Pancreas (tissue), 10 donors: ENCODE data around the gene SERINC5. TPM values are rescaled to one million over a fixed set of nuclear protein-coding genes. Genes with fewer than 3 reads are reported as not detected.
A peak's percentile ranks its signal among the peaks of the same experiment; 100 is the strongest.

Source experiments
- ATAC-seq, 4 donors: fragments of 200-7000 bp; cut with Tn5 transposase; one replicate each; pipeline versions ENCODE4 v1.8.0 to v1.9.1; 2020; ENCODE audit warnings: mild to moderate bottlenecking in 4 of 4, moderate library complexity in 4 of 4
- DNase-seq, 6 donors: peaks; one replicate each; pipeline ENCODE4 v3.0.0-alpha.2; 2020
- FAIRE-seq: peaks from 2 replicates; lab custom pipeline; 2012; peaks lifted over from hg19 to GRCh38; lab: Jason Lieb, UNC
- H3K27ac ChIP-seq, 4 donors: fragments of 200-600 bp; sonication (generic); 1 replicate in 3 of 4; 2 replicates in 1 of 4; pipeline versions ENCODE4 v1.5.0 to v1.8.0; 2020
- H3K27me3 ChIP-seq, 4 donors: fragments of 200-600 bp; one replicate each; pipeline ENCODE4 v1.8.0; 2021
- H3K36me3 ChIP-seq, 3 donors: fragments of 200-600 bp; sonication (generic) in 1 of 3; one replicate each; pipeline versions ENCODE4 v1.5.0 to v1.8.0; 2020 to 2021
- H3K4me1 ChIP-seq, 3 donors: fragments of 200-600 bp; one replicate each; pipeline ENCODE4 v1.8.0; 2021
- H3K4me3 ChIP-seq, 4 donors: fragments of 200-600 bp; sonication (generic) in 2 of 4; one replicate each; pipeline versions ENCODE4 v1.5.0 to v1.8.0; 2020 to 2021
- H3K9me3 ChIP-seq, 4 donors: fragments of 200-600 bp; one replicate each; pipeline ENCODE4 v1.8.0; 2021
- WGBS, 2 donors: extraction: QIAGEN DNeasy Blood & Tissue Kit; methylation state at CpG; one replicate each; pipeline ENCODE4 v1.1.7; 2013; 5-methylcytosine and 5-hydroxymethylcytosine counted together
- intact Hi-C, 3 donors: fragments of 100-400 bp; cut with DNase I; formaldehyde crosslinking; loops; one replicate each; pipeline versions ENCODE4 v1.11.1 to v1.14.2; 2022
- polyA plus RNA-seq, 2 donors: library from polyadenylated mRNA; stranded (reverse); fragments of 200-250 nt; gene quantifications; one replicate each; pipeline ENCODE4 v1.2.3, GENCODE V29; 2013
- total RNA-seq, 6 donors: library from RNA; stranded (reverse); fragmentation: NEBNext Ultra II Directional in 4 of 6; extraction: Animal tissue kit (Norgen Biotek cat#: 25700) in 4 of 6; gene quantifications; one replicate each; pipeline versions ENCODE4 v1.2.1 to v1.2.4, GENCODE V29; 2021 to 2023
- TF ChIP-seq, protein P1 (sequence below), 4 donors: fragments of 200-600 bp; sonication (generic) in 3 of 4; IDR thresholded peaks; one replicate each; pipeline versions ENCODE4 v1.5.0 to v1.8.0; 2021; ENCODE audit warnings: antibody characterized with exemption in 4 of 4
- donor health status: healthy with polysubstance abuse.
- donor health status: DM: no; HTN: no; CAD: no; lungs with moderate emphysema.
- donor health status: DM: no; HTN: no; CAD: no.
- donor health status: control.
- donor health status: control.
- donor health status: Bipolar disorder and iron deficiency.
- donor health status: DM: yes; HTN: yes; CAD: no.
- donor health status: DM: no; HTN: no; CAD: no.
- donor health status: DM: no; HTN: no; CAD: no.
- donor health status: DM: yes; HTN: yes; CAD: no.

The SERINC5 gene
- total and polyA plus RNA-seq, 8 donors: 3.7 to 43.2 (median 14.8) TPM

DNA sequence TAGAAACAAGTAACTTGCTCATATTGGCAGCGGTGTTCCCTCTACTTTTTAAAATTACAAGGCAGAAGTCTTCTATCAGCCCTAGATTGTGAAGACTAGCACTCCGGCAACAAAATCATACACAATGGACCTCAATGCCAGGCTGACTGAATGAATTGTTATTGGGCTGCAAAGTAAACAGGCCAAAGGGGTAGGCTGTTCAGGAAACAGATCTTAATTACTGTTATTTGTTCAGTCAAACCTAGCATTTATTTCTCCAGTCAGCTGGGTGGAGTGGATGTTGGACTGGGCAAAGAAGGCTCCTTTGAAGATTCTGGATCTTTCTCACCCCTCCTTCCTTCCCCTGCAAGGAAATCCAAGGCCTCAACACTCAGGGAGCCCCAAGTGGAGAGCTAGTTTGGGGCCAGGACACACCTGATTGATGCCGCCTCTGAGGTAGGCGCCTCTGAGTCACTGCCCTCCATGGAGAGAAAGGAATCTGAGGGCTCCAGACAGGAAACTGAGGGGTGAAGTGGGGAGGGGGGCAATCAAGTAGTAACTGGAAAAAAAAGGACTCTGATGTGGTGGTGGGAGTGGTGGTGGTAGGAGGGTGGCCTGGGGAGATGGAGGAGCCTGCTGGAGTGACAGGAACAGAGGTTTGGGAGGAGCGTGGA is 35.5 kb downstream of the SERINC5 start:
- TF ChIP-seq, protein P1, sequence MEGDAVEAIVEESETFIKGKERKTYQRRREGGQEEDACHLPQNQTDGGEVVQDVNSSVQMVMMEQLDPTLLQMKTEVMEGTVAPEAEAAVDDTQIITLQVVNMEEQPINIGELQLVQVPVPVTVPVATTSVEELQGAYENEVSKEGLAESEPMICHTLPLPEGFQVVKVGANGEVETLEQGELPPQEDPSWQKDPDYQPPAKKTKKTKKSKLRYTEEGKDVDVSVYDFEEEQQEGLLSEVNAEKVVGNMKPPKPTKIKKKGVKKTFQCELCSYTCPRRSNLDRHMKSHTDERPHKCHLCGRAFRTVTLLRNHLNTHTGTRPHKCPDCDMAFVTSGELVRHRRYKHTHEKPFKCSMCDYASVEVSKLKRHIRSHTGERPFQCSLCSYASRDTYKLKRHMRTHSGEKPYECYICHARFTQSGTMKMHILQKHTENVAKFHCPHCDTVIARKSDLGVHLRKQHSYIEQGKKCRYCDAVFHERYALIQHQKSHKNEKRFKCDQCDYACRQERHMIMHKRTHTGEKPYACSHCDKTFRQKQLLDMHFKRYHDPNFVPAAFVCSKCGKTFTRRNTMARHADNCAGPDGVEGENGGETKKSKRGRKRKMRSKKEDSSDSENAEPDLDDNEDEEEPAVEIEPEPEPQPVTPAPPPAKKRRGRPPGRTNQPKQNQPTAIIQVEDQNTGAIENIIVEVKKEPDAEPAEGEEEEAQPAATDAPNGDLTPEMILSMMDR (IDR thresholded peaks at IDR 0.05): no peak
- Histone ChIP-seq H3K4me1 (peaks cover 11 to 13% (median 11%) of the 10 kb centered on the region in 3 donors), H3K36me3 (no peaks in the 10 kb centered on the region), H3K27ac (peak overlapping the region in 1 of 4 donors; percentile 31), H3K4me3 (no peak overlapping the region), H3K9me3 (no peaks in the 10 kb centered on the region), H3K27me3 (no peaks in the 10 kb centered on the region)
- DNase-seq: no peak
- intact Hi-C loops: no loop called here
- peak in 1 of 4 donors; percentile 4 for ATAC-seq
- FAIRE-seq: no peak
- WGBS, 2 donors: 84 to 91% methylated on average over 5 of the region's 5 CpGs

DNA sequence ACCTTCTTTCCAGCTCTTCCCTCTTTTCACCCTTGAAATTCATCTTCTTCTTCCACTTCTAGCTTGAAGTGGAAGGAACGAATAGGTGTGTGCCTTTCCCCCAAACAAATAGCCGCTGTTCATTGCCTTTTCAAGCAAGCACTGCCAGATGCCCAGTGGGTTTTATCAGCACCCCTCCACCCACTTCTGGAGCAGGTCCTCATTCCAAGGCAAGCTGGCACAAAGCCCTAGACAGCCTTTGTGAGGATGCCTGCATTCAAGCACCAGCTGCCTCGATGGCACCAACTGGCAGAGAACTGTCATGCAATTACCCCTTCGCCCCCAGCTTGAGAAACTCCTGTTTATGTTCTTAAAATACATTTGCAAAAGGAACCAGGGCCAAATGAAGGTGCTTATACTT is 36.5 kb downstream of the SERINC5 start:
- TF ChIP-seq, protein P1 (IDR thresholded peaks at IDR 0.05): no peak

DNA sequence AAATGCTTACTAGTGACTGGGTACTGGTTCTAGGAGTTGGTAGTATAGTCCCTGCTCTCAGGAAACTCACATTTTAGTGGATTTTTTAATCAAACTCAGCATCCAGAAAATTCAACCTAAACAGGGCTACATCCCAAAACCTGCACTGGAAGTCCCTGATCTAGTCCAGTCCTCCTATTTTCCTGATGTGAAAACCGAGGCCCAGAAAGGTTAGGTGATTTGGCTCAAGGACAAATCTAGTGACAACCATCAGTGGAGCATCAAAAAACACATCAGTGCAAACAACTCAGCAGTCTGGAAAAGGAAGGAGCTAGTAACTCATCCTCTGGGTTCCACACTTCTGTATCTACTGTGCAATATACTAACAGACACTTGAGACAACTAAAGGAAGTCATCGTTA is 38.2 kb downstream of the SERINC5 start:
- intact Hi-C loops: no loop called here
- Histone ChIP-seq H3K27me3 (no peaks in the 10 kb centered on the region), H3K9me3 (no peaks in the 10 kb centered on the region), H3K36me3 (no peaks in the 10 kb centered on the region), H3K27ac (peak overlapping the region in 1 of 4 donors; percentile 30), H3K4me1 (peaks cover 11 to 13% (median 11%) of the 10 kb centered on the region in 3 donors), H3K4me3 (no peak overlapping the region)
- DNase-seq: no peak
- TF ChIP-seq, protein P1 (IDR thresholded peaks at IDR 0.05): no peak
- 51 to 55% methylated on average over 2 of the region's 2 CpGs for WGBS, 2 donors
- FAIRE-seq: no peak
- no peak for ATAC-seq

More for the DNA sequence above, 36.5 kb downstream of the SERINC5 start:
- FAIRE-seq (no peak), ATAC-seq (peak in 1 of 4 donors; percentile 24), DNase-seq (no peak)
- H3K9me3 ChIP-seq: no peaks in the 10 kb centered on the region
- H3K4me3 ChIP-seq: no peak overlapping the region
- peaks cover 11 to 13% (median 11%) of the 10 kb centered on the region in 3 donors for H3K4me1 ChIP-seq
- peak overlapping the region in 1 of 4 donors; percentile 31 for H3K27ac ChIP-seq
- H3K27me3 ChIP-seq: no peaks in the 10 kb centered on the region
- no peaks in the 10 kb centered on the region for H3K36me3 ChIP-seq
- intact Hi-C loops: no loop called here
- WGBS, 2 donors: 33 to 35% methylated on average over 4 of the region's 4 CpGs

DNA sequence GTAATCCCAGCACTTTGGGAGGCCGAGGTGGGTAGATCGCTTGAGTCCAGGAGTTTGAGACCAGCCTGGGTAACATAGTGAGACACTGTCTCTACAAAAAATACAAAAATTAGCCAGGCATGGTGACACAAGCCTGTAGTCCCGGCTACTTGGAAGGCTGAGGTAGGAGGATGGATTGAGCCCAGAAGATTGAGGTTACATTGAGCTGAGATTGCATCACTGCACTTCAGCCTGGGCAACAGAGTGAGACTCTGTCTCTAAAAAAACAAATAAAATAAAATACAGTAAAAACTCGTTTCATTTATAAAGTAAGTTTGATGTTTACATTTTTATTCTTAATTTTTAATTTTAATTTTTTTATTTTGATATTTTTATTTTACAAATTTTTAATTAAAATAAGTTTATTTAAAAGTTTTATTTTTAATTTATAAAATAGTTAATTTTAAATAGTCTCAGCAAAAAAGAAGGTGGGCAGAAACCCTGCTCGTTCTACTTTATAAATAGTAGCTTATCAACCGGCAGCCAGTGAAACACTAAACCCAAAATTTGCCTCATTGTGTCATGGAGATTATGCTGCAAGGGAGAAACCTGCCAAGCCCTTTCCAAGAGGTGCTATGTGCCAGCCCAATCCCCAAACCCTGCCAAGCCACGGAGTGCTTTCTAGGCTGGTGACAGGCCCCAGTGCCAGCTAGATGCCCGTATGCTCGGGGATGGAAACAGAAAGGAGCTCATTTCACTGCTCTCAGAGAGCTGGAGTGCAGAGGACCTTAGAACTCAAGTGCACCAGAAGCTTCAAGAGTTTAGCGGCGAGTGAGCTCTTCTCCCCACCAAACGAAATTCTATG is 38.9 kb downstream of the SERINC5 start:
- H3K27me3 ChIP-seq: no peaks in the 10 kb centered on the region
- TF ChIP-seq, protein P1 (IDR thresholded peaks at IDR 0.05): no peak
- intact Hi-C loops: no loop called here
- H3K4me1 ChIP-seq: peaks cover 11 to 13% (median 11%) of the 10 kb centered on the region in 3 donors
- peak; percentile 91 for FAIRE-seq
- peak overlapping the region in 1 of 4 donors; percentile 51 for H3K27ac ChIP-seq
- H3K9me3 ChIP-seq: no peaks in the 10 kb centered on the region
- no peaks in the 10 kb centered on the region for H3K36me3 ChIP-seq
- WGBS, 2 donors: 32 to 34% methylated on average over 12 of the region's 12 CpGs
- peak; percentile 65 to 84 (median 78) for DNase-seq
- no peak overlapping the region for H3K4me3 ChIP-seq
- ATAC-seq: peak; percentile 92 to 95 (median 94)
